Measurements from ENCODE around the gene PLCG1. TPM values are rescaled to one million over a fixed set of nuclear protein-coding genes. Genes with fewer than 3 reads are reported as not detected.
A peak's percentile ranks its signal among the peaks of the same experiment; 100 is the strongest.

Gene PLCG1
- total RNA-seq, 2 donors from 2014 or later: 184 to 628 TPM

- Mint-ChIP-seq H3K27ac (peak overlapping the region; percentile 67), H3K4me3 (no peak overlapping the region), H3K9me3 (no peaks in the 10 kb centered on the region), H3K36me3 (ENCODE audit: low read depth) (peaks cover 30% of the 10 kb centered on the region), H3K4me1 (peaks cover 7% of the 10 kb centered on the region), H3K27me3 (no peaks in the 10 kb centered on the region)
- ATAC-seq (replicated peaks): peak; percentile 9
These were observed 44.2 kb downstream of the PLCG1 start for GRCh38 chr20:41181567-41181966.

GRCh38 chr20:41182296-41183212 is 45.2 kb downstream of the PLCG1 start:
- Mint-ChIP-seq H3K4me3 (no peak overlapping the region), H3K4me1 (peaks cover 7% of the 10 kb centered on the region), H3K27me3 (no peaks in the 10 kb centered on the region), H3K9me3 (no peaks in the 10 kb centered on the region), H3K27ac (peak overlapping the region; percentile 67), H3K36me3 (ENCODE audit: low read depth) (peaks cover 20% of the 10 kb centered on the region)
- peak; percentile 45 for ATAC-seq (replicated peaks)

GRCh38 chr20:41183391-41183790 is 46.0 kb downstream of the PLCG1 start:
- H3K27ac Mint-ChIP-seq: no peak overlapping the region
- ATAC-seq (replicated peaks): no peak
- peaks cover 17% of the 10 kb centered on the region for H3K36me3 Mint-ChIP-seq (ENCODE audit: low read depth)

GRCh38 chr20:41183831-41184230 is 46.5 kb downstream of the PLCG1 start:
- no peaks in the 10 kb centered on the region for H3K9me3 Mint-ChIP-seq
- H3K27ac Mint-ChIP-seq: no peak overlapping the region
- no peak for ATAC-seq (replicated peaks)
- H3K27me3 Mint-ChIP-seq: no peaks in the 10 kb centered on the region
- H3K4me1 Mint-ChIP-seq: peaks cover 7% of the 10 kb centered on the region
- peaks cover 15% of the 10 kb centered on the region for H3K36me3 Mint-ChIP-seq (ENCODE audit: low read depth)
- H3K4me3 Mint-ChIP-seq: no peak overlapping the region

More at GRCh38 chr20:41183391-41183790, 46.0 kb downstream of the PLCG1 start:
- Mint-ChIP-seq H3K4me3 (no peak overlapping the region), H3K9me3 (no peaks in the 10 kb centered on the region), H3K27me3 (no peaks in the 10 kb centered on the region), H3K4me1 (peaks cover 7% of the 10 kb centered on the region)

- Mint-ChIP-seq H3K4me3 (no peak overlapping the region), H3K27ac (peak overlapping the region; percentile 41), H3K27me3 (no peaks in the 10 kb centered on the region), H3K4me1 (peaks cover 7% of the 10 kb centered on the region), H3K9me3 (no peaks in the 10 kb centered on the region), H3K36me3 (ENCODE audit: low read depth) (peaks cover 10% of the 10 kb centered on the region)
- ATAC-seq (replicated peaks): no peak
These were observed 47.8 kb downstream of the PLCG1 start for GRCh38 chr20:41185013-41185757.

GRCh38 chr20:41187668-41188067 is 50.3 kb downstream of the PLCG1 start:
- Mint-ChIP-seq H3K27ac (no peak overlapping the region), H3K4me1 (no peaks in the 10 kb centered on the region), H3K9me3 (peaks cover 16% of the 10 kb centered on the region), H3K27me3 (no peaks in the 10 kb centered on the region), H3K4me3 (no peak overlapping the region), H3K36me3 (ENCODE audit: low read depth) (peaks cover under 1% of the 10 kb centered on the region)
- ATAC-seq (replicated peaks): no peak

DNA sequence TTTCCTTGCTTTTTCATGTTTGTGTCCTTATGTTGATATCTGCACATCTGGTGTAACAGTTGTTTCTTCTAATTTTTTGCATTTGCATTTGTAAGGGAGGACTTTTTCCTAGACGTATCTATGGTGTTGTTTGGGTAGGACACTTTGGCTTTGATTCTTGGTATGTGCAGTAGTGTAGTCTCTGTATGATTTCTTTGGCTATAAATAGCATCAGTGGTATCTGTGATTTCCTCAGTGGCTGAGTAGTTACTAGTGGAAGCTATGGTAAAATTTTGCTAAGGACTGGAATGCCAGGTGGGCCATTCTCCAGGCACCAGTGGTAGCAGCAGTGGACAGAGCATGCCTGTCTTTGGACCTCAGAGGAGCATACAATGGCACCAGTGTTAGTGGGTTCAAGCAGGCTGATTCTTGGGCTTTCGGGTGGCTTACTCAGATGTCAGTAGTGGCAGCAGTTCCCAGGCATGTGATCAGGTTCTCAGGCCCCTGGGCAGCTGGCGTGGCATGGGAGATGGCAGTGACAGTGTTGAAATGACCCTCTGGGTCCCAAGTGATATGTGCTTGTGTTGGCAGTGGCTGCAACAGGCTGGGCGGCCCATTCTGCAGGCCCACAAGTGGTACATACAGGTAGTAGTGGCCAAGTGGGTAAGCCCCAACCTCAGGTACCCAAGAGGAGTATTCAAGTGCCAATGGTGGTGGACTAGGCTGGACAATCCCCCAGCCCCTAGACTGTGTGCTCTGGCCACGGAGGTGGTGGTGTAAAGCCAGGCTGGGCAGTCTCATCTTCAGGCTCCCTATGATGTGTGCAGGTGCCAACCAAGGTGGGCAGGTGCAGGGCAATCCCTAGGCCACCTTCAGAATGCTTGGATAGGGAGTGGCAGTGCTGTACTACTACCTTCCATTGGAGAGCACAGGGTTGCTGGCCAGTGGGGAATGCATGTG is 54.5 kb downstream of the PLCG1 start:
- Mint-ChIP-seq H3K36me3 (ENCODE audit: low read depth) (no peaks in the 10 kb centered on the region), H3K4me3 (no peak overlapping the region), H3K27ac (no peak overlapping the region), H3K27me3 (no peaks in the 10 kb centered on the region), H3K9me3 (peaks cover 20% of the 10 kb centered on the region), H3K4me1 (peaks cover 5% of the 10 kb centered on the region)
- ATAC-seq (replicated peaks): no peak

DNA sequence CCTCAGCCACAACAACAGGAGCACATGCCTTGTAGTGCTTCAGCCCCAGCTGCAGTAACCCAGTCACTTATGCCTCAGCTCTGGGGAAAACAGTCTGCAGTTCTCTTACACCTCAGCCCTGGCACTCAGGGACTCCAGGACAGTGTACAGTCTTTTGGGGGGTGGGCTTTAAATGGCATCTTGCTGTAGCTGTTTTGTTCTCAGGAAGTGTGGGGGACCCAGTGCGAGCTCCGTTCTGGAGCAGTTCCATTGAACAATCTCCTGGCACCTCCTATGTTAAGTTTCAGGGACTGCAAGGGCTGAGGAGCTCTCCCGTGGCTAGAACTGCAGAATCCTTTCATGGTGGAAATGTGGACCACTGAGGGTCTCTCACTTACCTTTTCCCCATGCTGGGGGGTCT is 55.2 kb downstream of the PLCG1 start:
- H3K27ac Mint-ChIP-seq: no peak overlapping the region
- H3K9me3 Mint-ChIP-seq: peaks cover 20% of the 10 kb centered on the region
- no peak overlapping the region for H3K4me3 Mint-ChIP-seq
- no peak for ATAC-seq (replicated peaks)
- no peaks in the 10 kb centered on the region for H3K27me3 Mint-ChIP-seq
- H3K4me1 Mint-ChIP-seq: peaks cover 5% of the 10 kb centered on the region
- H3K36me3 Mint-ChIP-seq (ENCODE audit: low read depth): no peaks in the 10 kb centered on the region

GRCh38 chr20:41196653-41197225 is 59.4 kb downstream of the PLCG1 start:
- Mint-ChIP-seq H3K4me1 (peaks cover 5% of the 10 kb centered on the region), H3K27me3 (no peaks in the 10 kb centered on the region), H3K9me3 (peaks cover 11% of the 10 kb centered on the region), H3K4me3 (no peak overlapping the region), H3K27ac (no peak overlapping the region), H3K36me3 (ENCODE audit: low read depth) (peaks cover 6% of the 10 kb centered on the region)
- peak; percentile 43 for ATAC-seq (replicated peaks)

- H3K4me1 Mint-ChIP-seq: peaks cover 5% of the 10 kb centered on the region
- peaks cover 6% of the 10 kb centered on the region for H3K36me3 Mint-ChIP-seq (ENCODE audit: low read depth)
- H3K27me3 Mint-ChIP-seq: no peaks in the 10 kb centered on the region
- no peak overlapping the region for H3K27ac Mint-ChIP-seq
- peaks cover 5% of the 10 kb centered on the region for H3K9me3 Mint-ChIP-seq
- no peak overlapping the region for H3K4me3 Mint-ChIP-seq
- ATAC-seq (replicated peaks): no peak
These were observed 61.1 kb downstream of the PLCG1 start for GRCh38 chr20:41198443-41198842.

GRCh38 chr20:41200446-41201202 is 63.3 kb downstream of the PLCG1 start:
- H3K4me1 Mint-ChIP-seq: no peaks in the 10 kb centered on the region
- H3K4me3 Mint-ChIP-seq: no peak overlapping the region
- H3K9me3 Mint-ChIP-seq: peaks cover 5% of the 10 kb centered on the region
- H3K27ac Mint-ChIP-seq: no peak overlapping the region
- ATAC-seq (replicated peaks): no peak
- H3K36me3 Mint-ChIP-seq (ENCODE audit: low read depth): peaks cover 6% of the 10 kb centered on the region
- H3K27me3 Mint-ChIP-seq: no peaks in the 10 kb centered on the region

GRCh38 chr20:41201760-41202159 is 64.4 kb downstream of the PLCG1 start:
- Mint-ChIP-seq H3K4me1 (no peaks in the 10 kb centered on the region), H3K36me3 (ENCODE audit: low read depth) (peaks cover 6% of the 10 kb centered on the region), H3K9me3 (peaks cover 5% of the 10 kb centered on the region), H3K27ac (no peak overlapping the region), H3K27me3 (no peaks in the 10 kb centered on the region), H3K4me3 (no peak overlapping the region)
- ATAC-seq (replicated peaks): no peak

- Mint-ChIP-seq H3K4me1 (no peaks in the 10 kb centered on the region), H3K36me3 (ENCODE audit: low read depth) (peaks cover 6% of the 10 kb centered on the region)
- no peak for ATAC-seq (replicated peaks)
These were observed 65.1 kb downstream of the PLCG1 start for GRCh38 chr20:41202426-41202825.

More at GRCh38 chr20:41202426-41202825, 65.1 kb downstream of the PLCG1 start:
- H3K9me3 Mint-ChIP-seq: peaks cover 5% of the 10 kb centered on the region
- no peak overlapping the region for H3K27ac Mint-ChIP-seq
- H3K27me3 Mint-ChIP-seq: no peaks in the 10 kb centered on the region
- H3K4me3 Mint-ChIP-seq: no peak overlapping the region
